Tibial artery (tissue), 4 donors: ENCODE measurements around the gene PPM1A.

ENCODE experiments used
- DNase-seq, 2 donors: peaks; one replicate each; pipeline ENCODE4 v3.0.0-alpha.2; 2019
- H3K27ac ChIP-seq, 2 donors: fragments of 200-600 bp; sonication (generic) in 1 of 2; 1 replicate in 1 of 2; 2 replicates in 1 of 2; pipeline ENCODE4 v1.5.1; 2018 to 2019; ENCODE audit warnings: mild to moderate bottlenecking in 1 of 2
- H3K27me3 ChIP-seq, 2 donors: fragments of 200-600 bp; sonication (generic) in 1 of 2; one replicate each; pipeline versions ENCODE4 v1.5.1 to v1.6.0; 2016 to 2019
- H3K36me3 ChIP-seq, 3 donors: fragments of 200-600 bp; sonication (generic) in 2 of 3; one replicate each; pipeline ENCODE4 v1.5.1; 2016 to 2019; ENCODE audit warnings: mild to moderate bottlenecking in 2 of 3
- H3K4me1 ChIP-seq, 4 donors: fragments of 200-600 bp; sonication (generic) in 2 of 4; 1 replicate in 3 of 4; 2 replicates in 1 of 4; pipeline ENCODE4 v1.5.1; 2016 to 2019
- H3K4me3 ChIP-seq, 2 donors: fragments of 200-600 bp; sonication (generic) in 1 of 2; 1 replicate in 1 of 2; 2 replicates in 1 of 2; pipeline ENCODE4 v1.5.1; 2018 to 2019; ENCODE audit warnings: mild to moderate bottlenecking in 2 of 2
- H3K9me3 ChIP-seq, 3 donors: fragments of 200-600 bp; sonication (generic) in 1 of 3; one replicate each; pipeline ENCODE4 v1.5.1; 2016 to 2019
- intact Hi-C: fragments of 100-400 bp; cut with DNase I; formaldehyde crosslinking; loops from one replicate; pipeline ENCODE4 v1.15.0; 2023; ENCODE audit warnings: low total_unique reads
- TF ChIP-seq, protein P1 (sequence below), 2 experiments: fragments of 200-600 bp in 1 of 2; fragments of 450-650 bp in 1 of 2; IDR thresholded peaks; one replicate each; pipeline ENCODE4 v1.5.1; 2017 to 2019; ENCODE audit warnings: antibody characterized with exemption in 2 of 2, mild to moderate bottlenecking in 1 of 2, moderate library complexity in 1 of 2

The PPM1A gene

DNA sequence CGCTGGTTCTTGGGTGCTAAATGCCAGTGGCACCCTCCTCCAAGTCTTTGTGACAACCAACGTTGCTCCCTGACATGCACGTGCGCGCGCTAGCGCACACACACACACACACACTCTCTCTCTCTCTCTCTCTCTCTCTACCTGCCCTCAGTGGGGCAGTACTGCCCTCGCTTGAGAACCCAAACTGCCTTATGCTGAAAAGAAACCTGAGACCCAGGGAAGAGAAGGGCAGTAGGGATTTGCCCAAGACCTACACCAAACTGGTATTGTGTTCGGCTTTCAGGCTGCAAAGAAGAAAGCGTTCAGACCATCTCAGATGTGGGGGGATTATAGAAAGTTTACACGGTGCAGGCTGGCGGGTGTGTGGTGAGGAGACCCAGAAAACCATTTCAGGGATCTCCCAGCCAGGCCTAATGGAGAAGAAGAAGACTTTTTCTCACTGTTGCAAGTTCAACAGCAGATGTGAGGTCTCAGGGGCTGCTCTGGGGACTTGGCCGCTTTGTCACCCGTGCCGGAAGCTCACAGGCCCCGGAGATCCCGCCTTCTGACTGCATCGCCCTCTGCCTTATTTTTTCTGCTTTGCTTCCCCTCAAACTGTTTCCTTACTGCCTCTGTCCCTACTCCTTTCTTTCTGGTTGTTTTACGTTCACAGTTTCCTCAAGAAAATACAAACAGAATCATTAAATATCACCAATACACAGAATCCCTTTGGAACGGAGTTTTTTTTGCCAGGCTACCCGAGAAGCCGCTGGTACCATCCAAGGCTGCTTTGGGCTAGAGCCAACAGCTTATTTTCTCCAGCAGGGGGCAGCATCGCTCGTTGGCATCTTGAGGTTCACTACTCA is 82.4 kb downstream of the PPM1A start:
- DNase-seq = peak in 1 of 2 donors; percentile 46
- peaks cover 0 to 21% (median 8%) of the 10 kb centered on the region in 4 donors for H3K4me1 ChIP-seq
- intact Hi-C loops = no loop called here
- H3K4me3 ChIP-seq = peak overlapping the region; percentile 26 to 42
- TF ChIP-seq, protein P1, sequence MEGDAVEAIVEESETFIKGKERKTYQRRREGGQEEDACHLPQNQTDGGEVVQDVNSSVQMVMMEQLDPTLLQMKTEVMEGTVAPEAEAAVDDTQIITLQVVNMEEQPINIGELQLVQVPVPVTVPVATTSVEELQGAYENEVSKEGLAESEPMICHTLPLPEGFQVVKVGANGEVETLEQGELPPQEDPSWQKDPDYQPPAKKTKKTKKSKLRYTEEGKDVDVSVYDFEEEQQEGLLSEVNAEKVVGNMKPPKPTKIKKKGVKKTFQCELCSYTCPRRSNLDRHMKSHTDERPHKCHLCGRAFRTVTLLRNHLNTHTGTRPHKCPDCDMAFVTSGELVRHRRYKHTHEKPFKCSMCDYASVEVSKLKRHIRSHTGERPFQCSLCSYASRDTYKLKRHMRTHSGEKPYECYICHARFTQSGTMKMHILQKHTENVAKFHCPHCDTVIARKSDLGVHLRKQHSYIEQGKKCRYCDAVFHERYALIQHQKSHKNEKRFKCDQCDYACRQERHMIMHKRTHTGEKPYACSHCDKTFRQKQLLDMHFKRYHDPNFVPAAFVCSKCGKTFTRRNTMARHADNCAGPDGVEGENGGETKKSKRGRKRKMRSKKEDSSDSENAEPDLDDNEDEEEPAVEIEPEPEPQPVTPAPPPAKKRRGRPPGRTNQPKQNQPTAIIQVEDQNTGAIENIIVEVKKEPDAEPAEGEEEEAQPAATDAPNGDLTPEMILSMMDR (IDR thresholded peaks at IDR 0.05) = peak; percentile 32 to 48
- H3K27me3 ChIP-seq = peaks cover 0 to 23% of the 10 kb centered on the region in 2 donors
- H3K9me3 ChIP-seq = no peaks in the 10 kb centered on the region
- H3K36me3 ChIP-seq = no peaks in the 10 kb centered on the region
- no peak overlapping the region for H3K27ac ChIP-seq

DNA sequence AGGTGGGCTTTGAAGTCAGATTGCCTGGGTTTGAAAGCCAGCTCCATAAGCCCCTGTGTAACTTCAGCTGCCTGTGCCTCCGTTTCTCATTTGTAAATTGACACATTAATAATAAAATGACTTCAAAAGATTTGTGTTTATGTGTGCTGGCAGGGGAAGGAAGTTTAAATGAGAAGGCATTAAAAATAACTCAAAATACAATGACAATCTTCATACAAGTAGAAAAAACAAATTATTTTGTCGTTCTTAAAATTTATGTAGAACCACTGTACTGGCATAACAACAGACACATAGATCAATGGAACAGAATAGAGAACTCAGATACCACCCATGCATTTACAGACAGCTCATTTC is 83.0 kb downstream of the PPM1A start:
- DNase-seq = no peak
- Histone ChIP-seq H3K4me1 (peaks cover 0 to 21% (median 8%) of the 10 kb centered on the region in 4 donors), H3K27me3 (peaks cover 0 to 23% of the 10 kb centered on the region in 2 donors), H3K4me3 (peak overlapping the region; percentile 26 to 42), H3K36me3 (no peaks in the 10 kb centered on the region), H3K27ac (no peak overlapping the region), H3K9me3 (no peaks in the 10 kb centered on the region)
- TF ChIP-seq, protein P1 (IDR thresholded peaks at IDR 0.05) = no peak
- intact Hi-C loops = no loop called here

DNA sequence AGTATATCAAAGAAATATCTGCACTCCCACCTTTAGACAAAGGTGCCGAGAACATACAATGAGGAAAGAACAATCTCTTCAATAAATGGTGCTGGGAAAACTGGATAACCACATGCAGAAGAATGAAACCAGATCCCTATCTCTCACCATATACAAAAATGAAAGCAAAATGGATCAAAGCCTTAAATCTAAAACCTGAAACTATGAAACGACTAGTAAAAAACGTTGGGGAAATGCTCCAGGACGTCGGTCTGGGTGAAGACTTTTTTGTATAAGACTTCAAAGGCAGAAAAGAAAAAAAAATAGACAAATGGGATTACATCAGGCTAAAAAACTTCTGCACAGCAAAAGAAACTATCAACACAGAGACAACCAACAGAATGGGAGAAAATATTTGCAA is 83.8 kb downstream of the PPM1A start:
- H3K9me3 ChIP-seq = no peaks in the 10 kb centered on the region
- H3K36me3 ChIP-seq = no peaks in the 10 kb centered on the region
- H3K27ac ChIP-seq = no peak overlapping the region
- H3K27me3 ChIP-seq = peaks cover 0 to 17% of the 10 kb centered on the region in 2 donors
- DNase-seq = no peak
- intact Hi-C loops = no loop called here
- H3K4me3 ChIP-seq = no peak overlapping the region
- TF ChIP-seq, protein P1 (IDR thresholded peaks at IDR 0.05) = no peak
- peaks cover 0 to 15% (median 4%) of the 10 kb centered on the region in 4 donors for H3K4me1 ChIP-seq

DNA sequence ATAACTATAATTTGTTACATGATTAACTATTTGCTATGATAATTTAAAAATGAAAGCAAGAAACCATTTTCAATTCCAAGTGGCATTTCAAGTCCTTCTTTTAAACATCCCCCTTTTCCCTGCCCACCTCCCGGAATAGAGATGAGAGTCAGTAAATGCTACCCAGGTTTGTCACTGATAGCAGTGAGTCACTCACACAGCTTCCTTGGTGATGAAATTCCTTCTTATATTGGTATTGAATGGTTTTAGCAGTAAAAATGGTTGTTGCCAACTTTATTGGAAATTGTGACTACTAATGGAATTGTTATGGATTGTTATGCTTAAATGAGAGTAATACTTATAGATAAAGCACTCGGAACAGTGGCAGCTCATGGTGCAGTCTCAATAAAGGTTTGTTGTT is 90.5 kb downstream of the PPM1A start:
- Histone ChIP-seq H3K27me3 (no peaks in the 10 kb centered on the region), H3K27ac (no peak overlapping the region), H3K9me3 (no peaks in the 10 kb centered on the region), H3K36me3 (no peaks in the 10 kb centered on the region), H3K4me1 (no peaks in the 10 kb centered on the region), H3K4me3 (no peak overlapping the region)
- intact Hi-C loops = no loop called here
- no peak for DNase-seq
- TF ChIP-seq, protein P1 (IDR thresholded peaks at IDR 0.05) = no peak

DNA sequence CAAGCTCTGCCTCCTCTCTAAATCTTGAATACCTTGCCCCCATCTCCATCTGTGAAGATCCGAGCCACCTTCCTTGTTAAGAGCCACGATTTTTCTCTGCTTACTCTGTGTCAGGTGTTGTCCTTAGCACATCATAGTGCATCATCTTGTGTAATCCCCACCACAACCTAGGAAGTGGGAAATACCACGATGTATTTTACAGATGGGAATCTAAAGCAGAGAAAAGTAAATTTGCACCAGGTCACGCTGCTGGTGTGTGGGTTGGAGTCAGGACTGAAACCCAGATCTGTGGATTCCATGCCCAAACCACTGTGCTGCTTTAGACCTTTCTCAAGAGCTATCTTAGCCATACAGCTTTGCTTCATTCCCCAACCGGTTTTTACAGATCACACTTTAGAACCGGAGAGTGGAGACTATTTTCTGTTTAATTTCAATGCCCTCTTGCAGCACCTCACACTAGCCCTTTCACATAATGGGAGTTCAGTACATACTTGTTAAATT is 94.6 kb downstream of the PPM1A start:
- intact Hi-C loops = no loop called here
- TF ChIP-seq, protein P1 (IDR thresholded peaks at IDR 0.05) = no peak
- no peak overlapping the region for H3K27ac ChIP-seq

More for the DNA sequence above, 94.6 kb downstream of the PPM1A start:
- Histone ChIP-seq H3K36me3 (no peaks in the 10 kb centered on the region), H3K4me1 (no peaks in the 10 kb centered on the region), H3K4me3 (no peak overlapping the region), H3K9me3 (no peaks in the 10 kb centered on the region), H3K27me3 (no peaks in the 10 kb centered on the region)
- DNase-seq = no peak
